Stimulated activated CD4-positive, alpha-beta T cell treated with anti-CD3 and anti-CD28 coated beads, TNF-alpha, amount 100 ng/mL, for 48 hours (primary cell): ENCODE data around the gene TRIM40.

Experiments used
- DNase-seq, 3 donors: peaks; one replicate each; pipeline ENCODE4 v3.0.0-alpha.2; 2020; ENCODE audit warnings: low read depth in 3 of 3

TRIM40 gene

DNA sequence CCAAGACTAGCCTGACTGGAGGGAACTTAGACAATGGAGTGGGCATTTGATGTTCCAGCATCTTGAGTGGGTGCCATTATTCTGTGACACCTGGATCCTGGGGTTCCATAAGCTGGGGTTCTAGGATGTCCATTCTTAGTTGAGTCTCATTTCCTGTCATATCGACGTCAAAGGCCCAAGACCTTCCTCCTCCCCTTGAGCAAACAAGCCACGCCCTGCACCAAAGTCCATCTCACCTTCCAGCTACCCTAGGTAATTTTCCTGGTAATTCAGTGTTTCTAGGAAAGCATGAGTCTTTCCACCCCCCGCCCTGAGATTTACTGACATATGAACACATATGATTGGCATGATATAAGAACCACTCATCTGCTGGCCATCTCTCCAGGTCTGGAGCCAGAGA lies at the start of gene TRIM40:
Gene TRIM40 (plus strand): TSS at position 384 of the 400 bp plus-strand sequence. CDS start 897 bp downstream, outside the sequence.
- DNase-seq, result no peak

GRCh38 chr6:30087876-30088275 lies 48.1 kb upstream of the TRIM40 start:
- no peak for DNase-seq

DNA sequence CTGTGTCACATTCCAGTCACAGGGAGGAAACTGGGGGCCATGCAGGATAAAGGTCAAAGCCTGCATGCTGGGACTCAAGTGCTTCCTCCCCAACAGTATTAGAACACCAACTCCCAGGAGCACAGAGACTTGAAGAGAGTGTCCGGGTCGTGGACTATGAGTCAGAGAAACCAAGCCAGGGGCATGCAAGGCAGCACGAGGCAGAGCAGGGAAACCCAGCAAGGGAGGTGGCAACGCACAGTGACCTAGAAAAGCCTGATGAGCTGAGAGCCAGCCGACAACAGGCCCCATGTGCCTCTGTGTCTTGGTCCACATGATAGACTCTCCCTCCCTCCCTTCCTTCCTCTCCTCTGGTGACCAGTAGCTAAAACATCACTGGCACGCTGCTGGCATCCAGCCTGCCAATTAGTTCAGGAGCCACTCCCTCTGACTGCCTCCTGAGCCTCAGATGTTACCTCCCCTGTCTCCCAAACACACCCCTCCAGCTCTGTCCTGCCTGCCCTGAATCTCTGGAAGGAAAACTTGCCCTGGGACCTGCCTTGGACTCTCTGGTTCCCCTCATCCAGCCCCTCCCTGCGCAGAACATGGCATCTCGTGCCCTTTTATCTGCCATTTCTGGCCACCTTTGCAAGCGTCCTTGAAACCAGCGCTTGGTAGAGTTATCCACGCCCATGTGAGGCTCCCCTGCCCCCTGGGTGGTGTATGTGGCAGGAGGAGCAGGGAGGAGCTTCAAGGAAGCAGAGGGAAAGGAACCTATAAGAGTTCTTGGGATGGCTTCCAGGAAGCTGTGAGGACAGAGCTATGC lies 44.2 kb upstream of the TRIM40 start:
- DNase-seq, result no peak

- no peak for DNase-seq
Observed at GRCh38 chr6:30092852-30093543, 42.9 kb upstream of the TRIM40 start.

- no peak for DNase-seq
Observed at GRCh38 chr6:30093951-30094661, 41.8 kb upstream of the TRIM40 start.

DNA sequence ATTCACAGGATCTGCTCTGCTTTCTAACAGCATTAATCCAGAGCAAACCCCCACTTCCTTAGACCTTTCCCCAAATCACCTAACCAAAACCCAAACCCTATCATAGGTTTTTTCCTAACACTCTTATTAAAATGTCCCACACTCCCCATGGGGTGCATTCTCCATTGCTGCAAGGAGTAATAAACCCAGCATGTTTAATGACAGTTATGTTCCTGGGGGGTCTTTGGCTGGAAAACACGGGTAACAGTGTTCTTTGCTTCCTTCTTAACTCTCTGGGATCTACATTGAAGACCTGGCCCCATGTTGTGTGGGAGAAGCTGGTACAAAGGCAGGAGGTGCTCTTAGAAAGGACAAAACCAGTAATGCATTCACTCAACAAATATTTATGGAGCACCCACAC lies 39.1 kb upstream of the TRIM40 start:
- DNase-seq, result no peak

DNA sequence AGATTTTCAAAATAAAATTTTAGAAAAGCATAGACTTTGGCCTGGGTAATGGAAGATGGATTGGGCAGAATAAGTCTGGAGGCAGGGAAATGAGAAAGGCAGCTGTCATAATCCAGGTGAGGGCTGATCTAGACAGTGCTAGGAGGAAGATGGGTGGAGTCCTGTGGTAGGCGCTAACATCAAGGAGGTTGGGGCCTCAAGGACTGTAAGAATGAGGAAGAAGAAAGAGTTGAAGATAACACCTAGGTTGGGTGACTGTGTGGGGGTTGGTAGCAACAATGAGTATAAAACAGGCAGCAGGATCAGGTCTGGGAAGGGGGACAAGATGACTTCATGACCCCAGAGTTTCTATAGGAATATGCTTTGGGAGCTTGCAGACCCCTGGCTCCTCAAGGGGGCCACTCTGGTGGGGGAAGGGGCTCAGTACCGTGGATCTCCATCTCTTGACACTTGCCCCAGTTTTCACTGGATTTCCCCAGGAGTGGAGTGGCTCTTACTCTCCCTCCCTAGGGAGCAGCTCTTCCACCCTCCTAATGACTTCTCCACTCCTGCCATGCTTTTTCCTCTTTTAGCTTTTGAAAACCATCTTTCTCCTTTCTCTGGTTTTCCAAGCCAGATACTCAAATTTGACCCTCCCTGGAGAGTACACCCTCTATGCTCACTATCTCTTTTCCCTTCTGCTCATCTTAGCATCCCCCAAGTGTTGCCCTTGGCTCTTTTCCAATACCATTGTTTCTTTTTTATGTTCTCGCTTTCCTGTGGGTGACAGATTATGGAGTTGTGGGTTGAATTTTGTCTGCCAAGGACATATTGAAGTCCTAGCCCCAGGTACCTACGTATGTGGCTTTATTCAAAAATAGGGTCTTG lies 37.8 kb upstream of the TRIM40 start:
- DNase-seq, result no peak

DNA sequence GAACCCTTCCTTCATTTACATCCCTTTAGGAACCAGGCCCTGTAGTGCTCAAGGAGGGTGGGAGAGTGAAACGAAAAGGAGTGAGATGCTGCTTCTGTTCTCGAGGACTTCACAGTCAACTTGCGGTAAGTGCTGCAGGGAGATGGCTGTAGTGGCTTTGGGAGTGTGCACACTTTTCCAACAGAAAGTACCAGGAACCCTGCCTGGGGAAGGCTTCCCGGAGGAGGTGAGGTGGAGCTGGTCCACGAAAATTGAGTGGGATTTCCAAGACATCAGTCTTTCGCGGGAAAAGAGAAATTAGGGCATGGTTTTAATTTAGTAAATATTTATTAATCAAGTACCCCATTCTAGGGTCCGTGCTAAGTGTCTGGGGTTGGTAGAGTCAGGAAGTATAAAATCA lies 35.8 kb upstream of the TRIM40 start:
- DNase-seq, result no peak

DNA sequence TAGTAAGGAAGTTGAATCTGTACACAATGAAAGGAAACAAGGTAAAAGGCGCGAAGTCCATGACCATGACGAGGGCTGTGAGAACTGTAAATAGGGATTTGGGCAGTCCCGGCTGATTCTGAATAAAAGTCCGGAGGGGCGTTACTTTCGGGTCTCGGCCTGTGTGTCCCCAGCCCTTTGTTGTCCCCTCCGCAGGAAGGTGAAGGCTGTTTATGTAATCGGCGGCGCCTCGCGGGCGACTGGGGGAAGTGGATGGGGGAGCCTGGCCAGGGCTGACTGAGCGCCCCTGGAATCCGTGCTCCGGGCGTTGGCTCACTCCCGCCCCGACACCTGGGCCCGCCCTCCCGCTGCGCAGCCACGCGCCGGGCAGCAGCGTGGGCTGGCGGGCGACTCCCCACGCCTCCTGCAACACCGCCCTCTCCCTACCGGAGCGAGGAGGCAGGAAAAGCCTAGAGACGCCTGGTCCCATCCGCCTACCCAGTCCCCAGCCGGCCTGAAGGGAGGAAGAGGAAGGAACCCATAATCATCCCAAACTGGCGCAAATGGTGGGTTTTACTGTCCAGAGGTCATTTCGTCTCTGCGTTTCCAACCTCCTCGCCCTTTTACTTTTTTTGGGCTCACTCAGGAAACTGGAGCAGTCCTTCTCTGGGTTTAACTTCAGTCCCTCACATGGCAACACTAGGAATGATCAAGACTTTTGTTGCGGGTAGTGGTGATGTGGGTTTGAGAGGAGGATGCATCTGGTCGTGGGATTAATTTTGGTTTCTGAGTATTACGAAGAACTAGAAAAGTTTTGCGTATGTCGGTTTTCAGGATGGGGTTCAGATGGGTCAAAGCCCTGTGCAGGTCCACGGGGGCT lies 35.1 kb upstream of the TRIM40 start:
- no peak for DNase-seq

DNA sequence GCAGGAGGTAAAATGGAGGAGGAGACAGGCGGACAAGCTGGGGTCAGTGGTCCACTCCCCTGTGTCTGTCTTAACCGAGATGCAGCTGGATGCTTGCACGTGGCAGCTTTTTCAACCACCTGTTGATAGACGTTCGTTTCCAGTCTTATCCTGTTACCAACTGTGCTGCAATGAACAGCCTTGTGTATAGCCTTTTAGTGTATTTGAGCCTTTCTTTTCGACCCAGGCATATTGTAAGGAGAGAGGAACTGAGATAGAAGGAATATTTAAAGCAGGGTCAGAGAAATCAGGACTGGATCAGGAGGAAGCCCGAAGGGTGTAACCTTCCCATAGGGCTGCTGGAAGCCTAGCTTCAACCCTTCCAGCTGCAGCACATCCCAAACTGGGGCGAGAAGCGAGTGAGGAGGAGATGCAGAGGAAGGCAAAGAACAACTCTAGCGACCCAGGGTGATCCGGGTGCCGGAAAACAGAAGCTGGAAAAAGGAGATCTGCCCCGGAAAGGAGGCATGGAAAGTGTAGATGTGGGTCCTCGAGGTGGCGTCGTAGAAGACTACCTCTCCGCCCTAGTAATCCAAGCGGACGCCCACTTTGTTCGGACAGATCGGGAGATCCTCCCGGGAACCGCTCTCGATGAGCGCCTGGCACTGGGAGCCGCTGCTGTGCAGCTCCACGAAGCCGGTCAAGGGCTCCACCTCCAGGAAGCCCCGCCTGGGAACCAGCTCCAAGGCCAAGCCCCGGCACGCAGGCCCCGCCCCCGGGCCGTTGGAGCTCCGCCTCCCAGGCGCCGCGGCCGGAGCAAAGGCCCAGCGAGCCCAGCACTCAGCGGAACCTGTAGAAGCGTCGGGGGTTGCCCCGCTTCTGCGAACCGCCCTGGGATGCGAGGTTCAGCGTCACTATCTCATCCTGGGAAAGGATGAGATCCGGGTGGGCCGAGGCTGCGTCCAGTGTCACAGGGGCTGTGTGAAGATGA lies 34.2 kb upstream of the TRIM40 start:
- peak; percentile 42 to 66 (median 61) for DNase-seq

DNA sequence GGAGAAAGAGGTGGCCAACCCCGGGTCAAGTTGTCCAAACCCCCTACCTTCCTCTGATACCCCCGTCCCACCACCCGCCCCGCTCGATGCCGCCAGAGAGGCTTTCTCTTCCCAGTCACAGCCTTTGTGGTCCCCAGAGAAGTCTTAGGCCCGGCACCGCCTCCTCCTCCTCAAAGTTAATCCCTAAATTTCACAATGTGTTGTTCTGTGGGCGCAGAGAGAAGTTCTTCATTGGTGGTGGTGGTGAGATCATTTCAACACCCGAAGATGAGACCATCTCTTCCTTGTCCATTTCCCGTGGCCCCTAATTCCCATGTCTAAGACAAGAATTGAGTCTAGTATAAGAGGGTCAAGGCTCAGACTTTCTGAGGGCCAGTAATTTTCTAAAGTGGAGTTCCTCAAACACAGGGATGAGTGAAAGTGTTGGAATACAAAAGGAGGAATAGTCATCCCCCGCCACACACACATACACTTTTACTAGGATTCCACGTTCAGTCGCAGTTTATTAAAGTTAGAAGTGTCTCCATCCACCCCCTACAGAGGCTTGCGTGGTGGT lies 33.4 kb upstream of the TRIM40 start:
- DNase-seq, result no peak

DNA sequence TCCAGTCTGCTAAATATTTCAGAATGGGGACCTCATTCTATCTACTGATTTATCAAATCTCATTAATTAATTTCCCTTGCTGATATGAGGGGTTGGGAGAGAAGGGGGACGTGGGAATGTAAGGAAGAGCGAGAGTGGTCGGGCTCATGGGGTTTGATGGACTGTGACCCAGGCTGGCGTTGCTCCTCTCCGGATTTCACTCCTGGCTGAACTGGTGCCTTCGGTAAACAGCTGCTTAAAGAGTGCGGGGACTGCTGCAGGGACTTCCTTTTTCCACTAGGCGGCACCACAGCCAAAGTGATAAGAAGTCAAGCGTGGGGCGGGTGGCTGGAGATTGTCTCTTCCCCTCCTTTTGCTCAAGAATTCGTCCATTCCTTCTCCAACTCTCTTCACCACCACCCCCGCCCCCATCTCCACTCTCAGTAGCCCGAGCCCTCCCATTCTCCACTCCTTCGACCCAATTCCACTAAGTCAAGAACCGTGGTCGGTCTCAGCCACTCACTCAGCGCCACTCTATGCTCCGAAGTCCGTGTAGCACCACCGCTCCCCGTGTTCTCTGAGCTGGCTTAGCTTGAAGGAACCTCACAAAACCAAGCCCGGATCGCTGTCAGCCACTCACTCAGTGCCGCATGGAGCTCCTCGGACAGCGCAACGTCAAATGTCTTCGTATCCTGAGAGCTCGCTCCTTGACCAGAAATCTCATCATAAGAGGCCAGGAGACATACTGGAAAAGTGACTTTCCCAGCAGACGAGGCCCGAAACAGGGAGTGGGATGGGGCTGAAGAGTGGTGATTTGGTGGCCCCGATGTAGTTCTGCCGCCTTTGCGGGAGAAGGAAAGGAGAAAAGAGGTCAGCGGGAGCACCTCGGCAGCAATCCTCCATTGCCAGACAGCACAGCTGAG lies 32.7 kb upstream of the TRIM40 start:
- peak; percentile 69 to 72 (median 70) for DNase-seq

DNA sequence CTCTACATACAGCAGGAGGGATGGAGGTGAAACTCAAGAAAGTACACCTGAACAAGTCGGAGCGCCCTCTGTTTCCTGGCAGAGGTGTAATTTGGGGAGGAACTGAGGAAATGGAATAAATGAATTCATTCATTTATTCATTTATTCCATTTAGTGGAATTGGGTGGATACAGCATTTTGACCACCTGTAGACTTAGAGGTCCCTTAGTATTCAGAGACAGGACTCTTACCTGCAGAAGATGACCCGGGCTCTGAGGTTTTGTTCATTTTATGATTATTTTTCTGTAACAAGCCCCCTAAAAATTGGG lies 32.1 kb upstream of the TRIM40 start:
- no peak for DNase-seq

DNA sequence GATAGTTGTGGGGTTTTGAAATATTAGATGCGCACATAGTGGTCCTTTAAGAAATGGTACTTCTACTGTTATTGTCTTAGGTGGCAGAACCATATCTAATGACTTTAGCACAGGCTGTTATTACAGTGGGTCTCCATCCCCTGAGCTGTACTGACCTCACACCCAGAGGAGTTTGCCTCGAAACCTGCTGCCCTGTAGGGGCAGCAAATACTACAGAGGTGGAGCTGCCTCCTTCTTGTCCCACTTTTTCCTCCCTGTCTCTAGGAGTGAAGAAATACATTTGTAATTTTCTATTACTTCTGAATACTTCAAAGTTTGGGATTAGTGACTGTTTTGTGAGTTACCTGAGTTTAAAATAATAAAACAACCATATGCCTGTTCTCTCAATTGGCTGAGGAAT lies 31.3 kb upstream of the TRIM40 start:
- DNase-seq, result no peak

DNA sequence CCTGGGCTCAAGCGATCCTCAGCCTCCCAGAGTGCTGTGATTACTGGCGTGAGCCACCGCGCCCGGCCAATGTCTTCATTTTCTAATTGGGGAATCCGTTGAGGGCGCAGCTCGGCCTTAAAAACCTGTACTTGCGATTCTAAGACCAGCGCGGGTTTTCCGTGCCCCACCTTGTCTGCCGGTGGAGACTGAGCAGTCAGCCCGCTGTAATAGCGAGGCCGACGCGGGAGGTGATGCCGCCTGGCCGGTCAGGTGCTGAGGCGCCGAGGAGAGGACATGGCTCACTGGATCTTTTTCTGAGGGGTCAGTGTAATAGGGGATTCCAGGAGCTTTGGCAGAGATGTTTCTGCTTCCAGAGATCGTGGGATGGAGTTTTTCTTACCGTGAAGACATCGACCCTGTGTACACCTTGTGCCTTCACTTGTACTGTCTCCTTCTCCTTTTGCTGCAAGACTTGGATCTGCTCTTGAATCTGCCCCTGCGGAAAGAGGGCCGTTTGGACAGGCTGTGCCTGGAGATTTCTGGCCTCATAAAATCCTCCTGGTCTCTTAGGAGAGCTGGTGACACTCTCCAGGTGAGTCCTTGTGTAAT lies 24.6 kb upstream of the TRIM40 start:
- DNase-seq, result no peak

DNA sequence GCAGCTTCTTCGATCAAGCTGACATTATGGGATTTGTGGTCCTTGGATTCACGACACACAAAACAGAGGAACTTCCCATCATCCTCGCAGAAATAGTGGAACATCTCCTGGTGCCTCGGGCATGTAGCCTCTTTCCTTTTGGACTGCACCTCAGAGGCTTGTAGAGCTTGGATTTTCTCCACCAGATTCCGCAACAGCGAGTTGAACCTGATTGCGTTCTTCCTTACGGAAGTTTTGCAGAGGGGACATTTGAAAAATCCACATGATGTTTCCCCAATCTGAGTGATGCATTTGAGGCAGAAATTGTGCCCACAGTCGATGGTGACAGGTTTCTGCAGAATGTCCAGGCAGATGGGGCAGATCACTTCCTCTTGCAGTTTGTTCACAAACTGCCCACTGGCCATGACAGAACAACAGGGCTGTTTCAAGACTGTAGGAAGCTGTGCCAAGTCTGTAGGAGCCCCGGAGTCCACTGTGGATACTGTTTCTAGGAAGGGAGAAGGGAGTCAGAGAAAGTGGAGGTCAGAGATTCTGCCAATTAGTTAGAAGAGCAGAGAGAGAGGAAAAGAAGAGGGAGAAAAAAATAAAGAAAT lies 23.4 kb upstream of the TRIM40 start:
- DNase-seq, result no peak

DNA sequence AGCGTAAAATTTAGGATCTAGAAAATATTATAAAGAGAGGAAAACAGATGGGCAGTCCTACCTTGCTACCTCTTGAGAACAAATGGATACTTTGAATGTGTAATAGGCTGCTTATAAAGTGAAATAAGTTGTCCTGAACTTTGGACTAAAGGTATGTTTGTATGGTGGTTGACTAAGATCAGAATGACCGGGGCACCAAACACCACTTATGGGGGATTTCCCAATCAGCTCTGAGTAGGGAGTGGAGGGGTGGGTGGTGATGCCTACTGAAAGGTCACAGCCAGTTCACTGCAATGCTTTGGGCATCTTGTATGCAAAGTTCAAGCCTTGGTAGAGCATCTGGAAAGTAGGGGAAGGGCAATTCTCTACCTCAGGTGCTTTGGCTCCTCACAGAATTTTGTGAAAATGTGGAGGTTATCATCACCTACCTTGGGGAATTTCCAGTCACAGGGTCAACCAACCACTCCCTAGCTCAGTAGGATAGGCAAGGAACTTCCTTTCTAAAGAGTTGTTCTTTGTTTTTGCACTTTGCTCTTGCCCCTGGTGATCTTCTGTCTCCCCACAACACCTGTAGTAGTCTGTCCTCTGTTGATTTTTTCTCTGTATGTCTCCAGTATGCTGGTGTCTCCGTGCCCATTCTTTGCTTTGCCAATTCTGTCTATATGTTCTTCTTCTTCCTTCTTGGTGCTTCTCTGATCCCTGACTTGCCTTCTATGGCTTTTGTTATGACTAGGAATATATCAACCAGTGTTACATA lies 22.8 kb upstream of the TRIM40 start, which contains the start of gene TRIM31:
Gene TRIM31 (minus strand): TSS at position 88 of the 757 bp plus-strand sequence. CDS start 285 bp downstream, outside the sequence.
- no peak for DNase-seq
